SK-N-SH (cell line): ENCODE results near the gene AMFR. TPM values are rescaled to one million over a fixed set of nuclear protein-coding genes. Genes with fewer than 3 reads are reported as not detected.

ENCODE experiments used
- CTCF ChIA-PET: fragments of 300-600, 350-600 bp; formaldehyde crosslinking; extraction: SDS; loops from one replicate; lab custom pipeline; 2021; lab: Yijun Ruan, JAX
- POLR2A ChIA-PET: fragments of 350-600 bp; sonication (Branson Sonifier 250); formaldehyde crosslinking; extraction: SDS; loops from one replicate; lab custom pipeline; 2020; ENCODE audit warnings: antibody characterized with exemption, inconsistent platforms; lab: Yijun Ruan, JAX
- DNase-seq: peaks from one replicate; pipeline ENCODE4 v3.0.0; 2012
- H2AFZ ChIP-seq: fragments of 200-600 bp; sonication (generic); 2 replicates; pipeline ENCODE4 v1.8.1; 2016; ENCODE audit warnings: antibody characterized with exemption, mild to moderate bottlenecking, low read depth
- H3F3A ChIP-seq: fragments of 200-600 bp; sonication (generic); replicated peaks from 2 replicates; pipeline ENCODE3; 2016; ENCODE audit warnings: antibody characterized with exemption, mild to moderate bottlenecking; ENCODE audit not compliant: insufficient read depth
- H3K27ac ChIP-seq, 2 experiments: fragments of 200-500 bp in 1 of 2; fragments of 200-600 bp in 1 of 2; sonication (Bioruptor generic) in 1 of 2; sonication (generic), shearing (Covaris generic) in 1 of 2; 2 replicates each; pipeline versions ENCODE4 v1.5.1 to v1.6.1; 2014 to 2016; ENCODE audit warnings: low read depth in 2 of 2, inconsistent platforms in 1 of 2, low read length in 1 of 2, mild to moderate bottlenecking in 1 of 2, mixed read lengths in 1 of 2
- H3K27me3 ChIP-seq: fragments of 200-600 bp; sonication (generic), shearing (Covaris generic); 2 replicates; pipeline ENCODE4 v1.6.1; 2016; ENCODE audit warnings: mixed run types; ENCODE audit not compliant: insufficient read depth
- H3K36me3 ChIP-seq, 2 experiments: fragments of 200-500 bp in 1 of 2; fragments of 200-600 bp in 1 of 2; sonication (Bioruptor generic) in 1 of 2; sonication (generic) in 1 of 2; replicated peaks in 1 of 2; 2 replicates each; pipeline versions ENCODE3 to v1.5.1; 2014 to 2016; ENCODE audit warnings: low read length in 1 of 2, mild to moderate bottlenecking in 1 of 2; ENCODE audit not compliant: insufficient read depth in 2 of 2, control insufficient read depth in 1 of 2
- H3K4me1 ChIP-seq, 2 experiments: fragments of 200-500 bp in 1 of 2; fragments of 200-600 bp in 1 of 2; sonication (Bioruptor generic) in 1 of 2; sonication (generic), shearing (Covaris generic) in 1 of 2; 2 replicates each; pipeline versions ENCODE4 v1.5.1 to v1.6.1; 2014 to 2016; ENCODE audit warnings: low read depth in 1 of 2, low read length in 1 of 2, mixed run types in 1 of 2; ENCODE audit not compliant: insufficient read depth in 2 of 2, control insufficient read depth in 1 of 2
- H3K4me2 ChIP-seq: fragments of 200-600 bp; sonication (generic), shearing (Covaris generic); 2 replicates; pipeline ENCODE4 v1.6.1; 2017; ENCODE audit warnings: mixed run types
- H3K4me3 ChIP-seq, 2 experiments: fragments of 200-500 bp in 1 of 2; fragments of 200-600 bp in 1 of 2; sonication (Bioruptor generic) in 1 of 2; sonication (generic), shearing (Covaris generic) in 1 of 2; 2 replicates each; pipeline versions ENCODE4 v1.5.1 to v1.8.1; 2014 to 2016; ENCODE audit warnings: low read depth in 2 of 2, inconsistent platforms in 1 of 2, low read length in 1 of 2, mild to moderate bottlenecking in 1 of 2, mixed read lengths in 1 of 2, moderate library complexity in 1 of 2
- H3K79me2 ChIP-seq: fragments of 200-600 bp; sonication (generic); 2 replicates; pipeline ENCODE4 v1.8.1; 2017; ENCODE audit warnings: mild to moderate bottlenecking; ENCODE audit not compliant: insufficient read depth
- H3K9ac ChIP-seq: fragments of 200-600 bp; sonication (generic); 2 replicates; pipeline ENCODE4 v1.6.1; 2017; ENCODE audit warnings: mixed run types
- H3K9me2 ChIP-seq: fragments of 200-600 bp; sonication (generic); 2 replicates; pipeline ENCODE4 v1.6.1; 2017; ENCODE audit warnings: mixed run types
- H3K9me3 ChIP-seq: fragments of 200-600 bp; sonication (generic); 2 replicates; pipeline ENCODE4 v1.6.1; 2017; ENCODE audit warnings: mixed run types, mild to moderate bottlenecking, moderate library complexity
- H4K20me1 ChIP-seq: fragments of 200-600 bp; sonication (generic); 2 replicates; pipeline ENCODE4 v1.6.1; 2017; ENCODE audit warnings: mild to moderate bottlenecking, mixed run types; ENCODE audit not compliant: insufficient read depth
- EP300 ChIP-seq, 2 experiments: IDR thresholded peaks; 2 replicates each; pipeline versions ENCODE4 v1.4.0 to v1.6.1; 2012; ENCODE audit warnings: borderline replicate concordance in 1 of 2, low read depth in 1 of 2, low read length in 1 of 2
- FOSL2 ChIP-seq: IDR thresholded peaks from 2 replicates; pipeline ENCODE4 v1.4.0; 2012; ENCODE audit warnings: low read depth, mild to moderate bottlenecking, moderate library complexity, borderline replicate concordance
- FOXM1 ChIP-seq: IDR thresholded peaks from 2 replicates; pipeline ENCODE4 v1.4.0; 2012; ENCODE audit warnings: low read depth, mild to moderate bottlenecking
- GABPA ChIP-seq: IDR thresholded peaks from 2 replicates; pipeline ENCODE4 v1.4.0; 2012; ENCODE audit warnings: low read depth, mild to moderate bottlenecking
- GATA2 ChIP-seq: sonication (generic); formaldehyde crosslinking; IDR thresholded peaks from 2 replicates; pipeline ENCODE4 v1.5.0; 2020; ENCODE audit warnings: mild to moderate bottlenecking, missing genetic modification reagents
- NFIC ChIP-seq: IDR thresholded peaks from 2 replicates; pipeline ENCODE4 v1.4.0; 2012; ENCODE audit warnings: borderline replicate concordance
- NRF1 ChIP-seq: IDR thresholded peaks from 2 replicates; pipeline ENCODE4 v1.6.1; 2012; ENCODE audit warnings: low read depth, mild to moderate bottlenecking, low read length
- RCOR1 ChIP-seq: fragments of 150-350 bp; IDR thresholded peaks from 2 replicates; pipeline ENCODE4 v1.6.1; 2017; ENCODE audit warnings: antibody characterized with exemption, low read length
- RFX5 ChIP-seq: IDR thresholded peaks from 2 replicates; pipeline ENCODE4 v1.6.1; 2012; ENCODE audit warnings: mild to moderate bottlenecking, improper control_type of control experiment, low read length
- SIN3A ChIP-seq: IDR thresholded peaks from 2 replicates; pipeline ENCODE4 v1.6.1; 2012; ENCODE audit warnings: low read depth, mild to moderate bottlenecking, low read length, moderate library complexity, borderline replicate concordance
- SMC3 ChIP-seq: IDR thresholded peaks from 2 replicates; pipeline ENCODE4 v1.6.1; 2012; ENCODE audit warnings: low read depth, low read length, improper control_type of control experiment
- TAF1 ChIP-seq: IDR thresholded peaks from 2 replicates; pipeline ENCODE4 v1.6.1; 2012; ENCODE audit warnings: low read depth, mild to moderate bottlenecking, low read length, moderate library complexity, borderline replicate concordance
- TCF12 ChIP-seq: IDR thresholded peaks from 2 replicates; pipeline ENCODE4 v1.4.0; 2012
- TEAD4 ChIP-seq: IDR thresholded peaks from 2 replicates; pipeline ENCODE4 v1.4.0; 2012; ENCODE audit warnings: mild to moderate bottlenecking, borderline replicate concordance; ENCODE audit not compliant: insufficient read depth
- WGBS: methylation state at CpG from one replicate; pipeline ENCODE4 v1.1.6; 2017; ENCODE audit warnings: low lambda C conversion rate; 5-methylcytosine and 5-hydroxymethylcytosine counted together
- polyA plus RNA-seq, 3 experiments: library from polyadenylated mRNA; depleted of rRNA; stranded (reverse); fragments of >200 nt; gene quantifications; 2 replicates each; pipeline ENCODE4 v1.2.3, GENCODE V29; 2012
- TF ChIP-seq, protein P1 (sequence below): IDR thresholded peaks from 2 replicates; pipeline ENCODE4 v1.4.0; 2012; ENCODE audit warnings: low read depth, borderline replicate concordance
- TF ChIP-seq, protein P2 (sequence below): IDR thresholded peaks from 2 replicates; pipeline ENCODE4 v1.4.0; 2012; ENCODE audit warnings: low read depth
- TF ChIP-seq, protein P3 (sequence below): IDR thresholded peaks from 2 replicates; pipeline ENCODE4 v1.4.0; 2012; ENCODE audit warnings: low read depth, borderline replicate concordance

AMFR gene
- polyA plus RNA-seq, 1 of the 3 experiments (the other 2 are of a cell fraction): 65.3 TPM

DNA sequence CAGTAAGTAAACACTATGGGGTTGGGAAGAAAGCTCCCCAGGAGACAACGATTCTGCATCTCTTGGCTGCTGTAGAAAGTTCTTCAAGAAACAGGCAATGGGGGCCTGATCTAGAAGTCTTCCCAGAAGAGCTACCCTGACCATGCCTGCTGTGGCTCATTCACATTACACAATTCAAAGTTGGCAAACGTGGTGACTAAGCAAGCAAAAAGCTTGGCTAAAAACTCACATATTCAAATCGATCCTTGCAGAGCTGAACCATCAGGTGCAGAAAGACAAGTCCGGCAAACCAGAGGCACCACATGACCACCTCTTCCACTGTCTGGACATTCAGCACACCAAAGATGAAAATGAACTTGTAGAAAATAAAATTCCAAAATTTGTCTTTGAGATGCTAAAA is 16.1 kb downstream of the AMFR start:
- WGBS: 69% methylated on average over 4 of the region's 4 CpGs
- Histone ChIP-seq H3K36me3 (peaks cover 40 to 71% of the 10 kb centered on the region in 2 experiments), H3K4me1 (no peaks in the 10 kb centered on the region), H3K27ac (no peak overlapping the region), H3K4me2 (no peak overlapping the region), H4K20me1 (0 out of 2 replicates have a peak, but pooled peaks cover 4% of the 10 kb centered on the region), H3K79me2 (peaks cover 39% of the 10 kb centered on the region), H3K27me3 (no peaks in the 10 kb centered on the region), H3K4me3 (no peak overlapping the region), H3K9me2 (no peaks in the 10 kb centered on the region), H3K9me3 (no peaks in the 10 kb centered on the region), H3K9ac (no peak overlapping the region), H2AFZ (no peak overlapping the region), H3F3A (peaks cover 3% of the 10 kb centered on the region)
- POLR2A ChIA-PET: no interaction called here
- no peak for TF ChIP-seq TAF1
- TF ChIP-seq FOSL2: no peak
- no peak for TF ChIP-seq RCOR1
- no peak for TF ChIP-seq TCF12
- TF ChIP-seq, protein P1, sequence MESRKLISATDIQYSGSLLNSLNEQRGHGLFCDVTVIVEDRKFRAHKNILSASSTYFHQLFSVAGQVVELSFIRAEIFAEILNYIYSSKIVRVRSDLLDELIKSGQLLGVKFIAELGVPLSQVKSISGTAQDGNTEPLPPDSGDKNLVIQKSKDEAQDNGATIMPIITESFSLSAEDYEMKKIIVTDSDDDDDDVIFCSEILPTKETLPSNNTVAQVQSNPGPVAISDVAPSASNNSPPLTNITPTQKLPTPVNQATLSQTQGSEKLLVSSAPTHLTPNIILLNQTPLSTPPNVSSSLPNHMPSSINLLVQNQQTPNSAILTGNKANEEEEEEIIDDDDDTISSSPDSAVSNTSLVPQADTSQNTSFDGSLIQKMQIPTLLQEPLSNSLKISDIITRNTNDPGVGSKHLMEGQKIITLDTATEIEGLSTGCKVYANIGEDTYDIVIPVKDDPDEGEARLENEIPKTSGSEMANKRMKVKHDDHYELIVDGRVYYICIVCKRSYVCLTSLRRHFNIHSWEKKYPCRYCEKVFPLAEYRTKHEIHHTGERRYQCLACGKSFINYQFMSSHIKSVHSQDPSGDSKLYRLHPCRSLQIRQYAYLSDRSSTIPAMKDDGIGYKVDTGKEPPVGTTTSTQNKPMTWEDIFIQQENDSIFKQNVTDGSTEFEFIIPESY: no peak
- no peak for TF ChIP-seq SMC3
- TF ChIP-seq, protein P2, sequence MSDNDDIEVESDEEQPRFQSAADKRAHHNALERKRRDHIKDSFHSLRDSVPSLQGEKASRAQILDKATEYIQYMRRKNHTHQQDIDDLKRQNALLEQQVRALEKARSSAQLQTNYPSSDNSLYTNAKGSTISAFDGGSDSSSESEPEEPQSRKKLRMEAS: no peak
- TF ChIP-seq RFX5: no peak
- no peak for TF ChIP-seq NRF1
- TF ChIP-seq GATA2: no peak
- TF ChIP-seq TEAD4: no peak
- TF ChIP-seq EP300 (IDR thresholded peaks at IDR 0.05; ENCODE audit: borderline replicate concordance in 1 of 2, low read depth in 1 of 2, low read length in 1 of 2): no peak
- no peak for TF ChIP-seq SIN3A
- TF ChIP-seq FOXM1: no peak
- no peak for TF ChIP-seq GABPA
- TF ChIP-seq, protein P3, sequence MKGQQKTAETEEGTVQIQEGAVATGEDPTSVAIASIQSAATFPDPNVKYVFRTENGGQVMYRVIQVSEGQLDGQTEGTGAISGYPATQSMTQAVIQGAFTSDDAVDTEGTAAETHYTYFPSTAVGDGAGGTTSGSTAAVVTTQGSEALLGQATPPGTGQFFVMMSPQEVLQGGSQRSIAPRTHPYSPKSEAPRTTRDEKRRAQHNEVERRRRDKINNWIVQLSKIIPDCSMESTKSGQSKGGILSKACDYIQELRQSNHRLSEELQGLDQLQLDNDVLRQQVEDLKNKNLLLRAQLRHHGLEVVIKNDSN: no peak
- TF ChIP-seq NFIC: no peak
- no peak for DNase-seq
- CTCF ChIA-PET: interaction anchor here (1.0 kb wide), 1 partner anchor 33 kb away, joined by 3 read pairs; no protein-coding TSS in a partner anchor
